ENCODE measurements around the gene SPRYD3.

- TF ChIP-seq CTCF (IDR thresholded peaks at IDR 0.05 in 8 of 11, conservative IDR thresholded peaks at IDR 0.05 in 3 of 11) (no peak), POLR2A (IDR thresholded peaks at IDR 0.05) (no peak), POLR2AphosphoS5 (IDR thresholded peaks at IDR 0.05) (no peak)
Observed at GRCh38 chr12:53115891-53116648, 36.9 kb upstream of the SPRYD3 start.
